HepG2 (cell line): ENCODE measurements around the gene RPS14. TPM values are rescaled to one million over a fixed set of nuclear protein-coding genes. Genes with fewer than 3 reads are reported as not detected.

ENCODE experiments used
- ARID3A ChIP-seq: IDR thresholded peaks from 2 replicates; pipeline ENCODE4 v1.6.1; 2012; ENCODE audit warnings: low read depth, low read length, improper control_type of control experiment
- CHCHD3 ChIP-seq: sonication (generic); formaldehyde crosslinking; IDR thresholded peaks from 2 replicates; pipeline ENCODE4 v1.8.0; 2022; ENCODE audit warnings: mild to moderate bottlenecking, missing genetic modification reagents, moderate library complexity
- CREM ChIP-seq, 2 experiments: sonication (generic) in 1 of 2; formaldehyde crosslinking in 1 of 2; IDR thresholded peaks; 2 replicates each; pipeline versions ENCODE4 v1.4.0 to v1.6.1; 2016 to 2020; ENCODE audit warnings: antibody characterized with exemption in 1 of 2, mild to moderate bottlenecking in 1 of 2, missing genetic modification reagents in 1 of 2
- EZH2 ChIP-seq: conservative IDR thresholded peaks from 2 replicates; pipeline ENCODE4 v1.6.1; 2012; ENCODE audit warnings: mild to moderate bottlenecking, low read depth, low read length, moderate library complexity
- FOXJ3 ChIP-seq: sonication (generic); formaldehyde crosslinking; IDR thresholded peaks from 2 replicates; pipeline ENCODE4 v1.4.0; 2020; ENCODE audit warnings: missing genetic modification reagents, mild to moderate bottlenecking, borderline replicate concordance
- GATAD2A ChIP-seq: IDR thresholded peaks from 2 replicates; pipeline ENCODE4 v1.6.1; 2016
- HNF4A ChIP-seq: sonication (generic); formaldehyde crosslinking; IDR thresholded peaks from 2 replicates; pipeline ENCODE4 v1.4.0; 2020; ENCODE audit warnings: missing genetic modification reagents
- HNRNPUL1 ChIP-seq: fragments of 200-400 bp; formaldehyde crosslinking; IDR thresholded peaks from 2 replicates; pipeline ENCODE4 v1.6.1; 2017; ENCODE audit warnings: low read depth, mild to moderate bottlenecking, low read length, moderate library complexity
- IKZF5 ChIP-seq: IDR thresholded peaks from 2 replicates; pipeline ENCODE4 v1.6.1; 2018; ENCODE audit warnings: missing genetic modification reagents, mild to moderate bottlenecking, missing compliant biosample characterization
- KDM5A ChIP-seq: fragments of 200-600 bp; sonication (generic); IDR thresholded peaks from 2 replicates; pipeline ENCODE4 v1.7.0; 2018; ENCODE audit warnings: antibody characterized with exemption, mild to moderate bottlenecking, low read length, borderline replicate concordance
- MEIS1 ChIP-seq: sonication (generic); formaldehyde crosslinking; IDR thresholded peaks from 2 replicates; pipeline ENCODE4 v1.9.0; 2021; ENCODE audit warnings: mild to moderate bottlenecking, missing genetic modification reagents, moderate library complexity, borderline replicate concordance
- NCOA5 ChIP-seq: sonication (generic); formaldehyde crosslinking; IDR thresholded peaks from 2 replicates; pipeline ENCODE4 v1.4.0; 2020; ENCODE audit warnings: missing genetic modification reagents
- NFKB2 ChIP-seq: sonication (generic); formaldehyde crosslinking; IDR thresholded peaks from 2 replicates; pipeline ENCODE4 v1.4.0; 2020; ENCODE audit warnings: missing genetic modification reagents, borderline replicate concordance
- PHF8 ChIP-seq: sonication (generic); formaldehyde crosslinking; IDR thresholded peaks from 2 replicates; pipeline ENCODE4 v1.5.0; 2020; ENCODE audit warnings: missing genetic modification reagents
- RELA ChIP-seq: sonication (generic); formaldehyde crosslinking; IDR thresholded peaks from 2 replicates; pipeline ENCODE4 v1.4.0; 2020; ENCODE audit warnings: missing genetic modification reagents
- RXRB ChIP-seq: IDR thresholded peaks from 2 replicates; pipeline ENCODE4 v1.6.1; 2016; ENCODE audit warnings: borderline replicate concordance, missing genetic modification reagents, missing compliant biosample characterization
- ZBTB3 ChIP-seq: sonication (generic); formaldehyde crosslinking; IDR thresholded peaks from 2 replicates; pipeline ENCODE4 v1.4.0; 2020; ENCODE audit warnings: low read depth, mild to moderate bottlenecking, moderate library complexity, missing genetic modification reagents, borderline replicate concordance
- ZFX ChIP-seq: sonication (generic); formaldehyde crosslinking; IDR thresholded peaks from 2 replicates; pipeline ENCODE4 v1.4.0; 2020; ENCODE audit warnings: mild to moderate bottlenecking, low read depth, missing genetic modification reagents, moderate library complexity
- ZNF207 ChIP-seq: fragments of 450-650 bp; IDR thresholded peaks from 2 replicates; pipeline ENCODE4 v1.6.1; 2016; ENCODE audit warnings: antibody characterized with exemption, borderline replicate concordance
- ZNF460 ChIP-seq: sonication (generic); formaldehyde crosslinking; IDR thresholded peaks from 2 replicates; pipeline ENCODE4 v1.5.1; 2020; ENCODE audit warnings: missing genetic modification reagents, mild to moderate bottlenecking, borderline replicate concordance
- ZNF781 ChIP-seq: sonication (generic); formaldehyde crosslinking; IDR thresholded peaks from 2 replicates; pipeline ENCODE4 v1.5.1; 2020; ENCODE audit warnings: borderline replicate concordance, mild to moderate bottlenecking, missing genetic modification reagents; ENCODE audit errors: not compliant biosample characterization
- ZSCAN25 ChIP-seq: sonication (generic); formaldehyde crosslinking; IDR thresholded peaks from 2 replicates; pipeline ENCODE4 v1.8.0; 2022; ENCODE audit warnings: mild to moderate bottlenecking, missing genetic modification reagents
- polyA plus RNA-seq, 8 experiments: library from polyadenylated mRNA; depleted of rRNA in 3 of 8; stranded (reverse) in 7 of 8; unstranded in 1 of 8; fragments of >200 nt; fragmentation: Illumina TruSeq in 4 of 8; extraction: Trizol in 4 of 8; gene quantifications; 2 replicates each; pipeline versions ENCODE4 v1.2.1 to v1.2.3, GENCODE V29; 2011 to 2016; ENCODE audit warnings: low read depth in 4 of 8, missing spikeins in 1 of 8, mixed read lengths in 1 of 8; ENCODE audit not compliant: insufficient read depth in 1 of 8
- total RNA-seq, 5 experiments: library from RNA; depleted of rRNA; stranded (reverse); fragments of >200 nt; fragmentation: Illumina TruSeq; extraction: Trizol; gene quantifications; 2 replicates each; pipeline ENCODE4 v1.2.3, GENCODE V29; 2016; ENCODE audit warnings: low read depth in 1 of 5
- TF ChIP-seq, protein P1 (sequence below): sonication (generic); formaldehyde crosslinking; IDR thresholded peaks from 2 replicates; pipeline ENCODE4 v1.4.0; 2020; ENCODE audit warnings: mild to moderate bottlenecking, missing genetic modification reagents
- TF ChIP-seq, protein P2 (sequence below): sonication (generic); formaldehyde crosslinking; IDR thresholded peaks from 2 replicates; pipeline ENCODE4 v1.4.0; 2020; ENCODE audit warnings: missing genetic modification reagents, mild to moderate bottlenecking, borderline replicate concordance

RPS14 gene
- total and polyA plus RNA-seq, 2 of the 13 experiments (the other 11 are each of a cell fraction or from before 2014, with no cell fraction given), result 2,116 to 3,295 TPM

DNA sequence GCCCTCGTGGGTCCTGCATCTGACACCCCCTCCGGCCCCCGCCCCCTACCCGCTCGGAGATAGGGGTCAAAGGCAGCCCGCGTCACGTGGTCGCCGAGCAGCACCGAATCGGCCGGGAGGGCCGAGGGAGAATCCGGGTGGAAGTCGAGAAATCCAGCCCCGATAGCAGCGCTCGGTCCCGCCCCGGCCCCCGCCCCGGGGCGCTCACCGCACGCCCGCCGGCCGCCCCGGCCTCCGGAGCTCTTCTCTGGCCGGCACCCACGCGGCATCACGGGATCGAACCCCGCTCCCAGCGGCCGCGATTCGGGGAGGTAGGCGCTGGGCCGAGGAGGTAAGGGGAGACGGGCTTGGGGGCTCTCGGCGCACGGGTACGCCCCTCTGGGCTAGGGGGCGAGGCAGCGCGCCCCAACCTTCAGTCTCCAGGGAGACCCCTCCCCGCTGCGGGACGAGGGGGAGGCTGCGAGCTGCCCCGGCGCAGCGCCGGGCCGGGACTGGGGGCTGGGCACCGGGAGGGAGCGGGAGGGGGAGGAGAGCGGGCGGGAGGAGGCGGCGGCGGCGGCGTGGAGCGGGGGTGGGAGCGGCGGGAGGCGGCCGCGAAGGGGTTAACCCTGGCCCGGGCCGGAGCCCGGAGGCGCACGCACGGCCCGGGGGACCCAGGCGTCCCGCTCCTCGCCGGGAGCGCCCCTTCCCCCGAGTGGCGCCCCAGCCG, 36.3 kb upstream of the RPS14 start (continued):
- no peak for TF ChIP-seq RELA (CRISPR knock-in tag)
- TF ChIP-seq RXRB, result no peak; the same call in none of the 2 replicates
- TF ChIP-seq CREM (IDR thresholded peaks at IDR 0.05), result no peak
- no peak for TF ChIP-seq CREM (CRISPR knock-in tag; IDR thresholded peaks at IDR 0.05)
- TF ChIP-seq, protein P1, sequence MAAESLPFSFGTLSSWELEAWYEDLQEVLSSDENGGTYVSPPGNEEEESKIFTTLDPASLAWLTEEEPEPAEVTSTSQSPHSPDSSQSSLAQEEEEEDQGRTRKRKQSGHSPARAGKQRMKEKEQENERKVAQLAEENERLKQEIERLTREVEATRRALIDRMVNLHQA (CRISPR knock-in tag), result no peak
- TF ChIP-seq FOXJ3 (CRISPR knock-in tag), result no peak
- TF ChIP-seq HNF4A (CRISPR knock-in tag), result peak; percentile 26; the same call in 1 of the 2 replicates
- TF ChIP-seq ZNF460, result no peak
- no peak for TF ChIP-seq MEIS1 (CRISPR knock-in tag)
- TF ChIP-seq CHCHD3 (CRISPR knock-in tag), result no peak
- no peak for TF ChIP-seq HNRNPUL1
- TF ChIP-seq, protein P2, sequence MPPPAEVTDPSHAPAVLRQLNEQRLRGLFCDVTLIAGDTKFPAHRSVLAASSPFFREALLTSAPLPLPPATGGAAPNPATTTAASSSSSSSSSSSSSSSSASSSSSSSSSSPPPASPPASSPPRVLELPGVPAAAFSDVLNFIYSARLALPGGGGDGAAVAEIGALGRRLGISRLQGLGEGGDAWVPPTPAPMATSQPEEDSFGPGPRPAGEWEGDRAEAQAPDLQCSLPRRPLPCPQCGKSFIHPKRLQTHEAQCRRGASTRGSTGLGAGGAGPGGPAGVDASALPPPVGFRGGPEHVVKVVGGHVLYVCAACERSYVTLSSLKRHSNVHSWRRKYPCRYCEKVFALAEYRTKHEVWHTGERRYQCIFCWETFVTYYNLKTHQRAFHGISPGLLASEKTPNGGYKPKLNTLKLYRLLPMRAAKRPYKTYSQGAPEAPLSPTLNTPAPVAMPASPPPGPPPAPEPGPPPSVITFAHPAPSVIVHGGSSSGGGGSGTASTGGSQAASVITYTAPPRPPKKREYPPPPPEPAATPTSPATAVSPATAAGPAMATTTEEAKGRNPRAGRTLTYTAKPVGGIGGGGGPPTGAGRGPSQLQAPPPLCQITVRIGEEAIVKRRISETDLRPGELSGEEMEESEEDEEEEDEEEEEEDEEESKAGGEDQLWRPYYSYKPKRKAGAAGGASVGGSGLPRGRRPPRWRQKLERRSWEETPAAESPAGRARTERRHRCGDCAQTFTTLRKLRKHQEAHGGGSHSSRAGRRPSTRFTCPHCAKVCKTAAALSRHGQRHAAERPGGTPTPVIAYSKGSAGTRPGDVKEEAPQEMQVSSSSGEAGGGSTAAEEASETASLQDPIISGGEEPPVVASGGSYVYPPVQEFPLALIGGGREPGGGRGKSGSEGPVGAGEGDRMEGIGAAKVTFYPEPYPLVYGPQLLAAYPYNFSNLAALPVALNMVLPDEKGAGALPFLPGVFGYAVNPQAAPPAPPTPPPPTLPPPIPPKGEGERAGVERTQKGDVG, result no peak
- peak; percentile 66 for TF ChIP-seq ZFX
- no peak for TF ChIP-seq EZH2
- TF ChIP-seq NFKB2 (CRISPR knock-in tag), result 0 out of 2 replicates have a peak, but pooled peaks have one; percentile 26
- TF ChIP-seq ZNF207, result no peak
- no peak for TF ChIP-seq GATAD2A (CRISPR knock-in tag)
- TF ChIP-seq PHF8, result peak; percentile 55; the same call in 1 of the 2 replicates
- no peak; the same call in 1 of the 2 replicates for TF ChIP-seq KDM5A
- no peak for TF ChIP-seq NCOA5 (CRISPR knock-in tag)
- no peak for TF ChIP-seq ZSCAN25 (CRISPR knock-in tag)
- TF ChIP-seq ARID3A, result no peak
- TF ChIP-seq ZNF781, result no peak
- TF ChIP-seq IKZF5 (CRISPR knock-in tag), result no peak; the same call in 1 of the 2 replicates
- no peak for TF ChIP-seq ZBTB3 (CRISPR knock-in tag)
